Neural cell (in vitro differentiated cells): ENCODE results near the gene PFDN6. TPM values are rescaled to one million over a fixed set of nuclear protein-coding genes. Genes with fewer than 3 reads are reported as not detected.

ENCODE experiments used
- H2AFZ ChIP-seq: fragments of 200-600, 300-800 bp; sonication (generic), shearing (Covaris generic); 2 replicates; pipeline ENCODE4 v1.6.0; 2014; ENCODE audit warnings: low read depth, mild to moderate bottlenecking, antibody characterized with exemption, low read length, moderate library complexity
- H3F3A ChIP-seq: fragments of 200-600 bp; shearing (Covaris generic); 2 replicates; pipeline ENCODE4 v1.6.1; 2016; ENCODE audit warnings: mild to moderate bottlenecking, moderate library complexity, mixed read lengths, antibody characterized with exemption, low read length; ENCODE audit not compliant: insufficient read depth, poor library complexity, severe bottlenecking
- H3K27ac ChIP-seq: fragments of 200-600, 300-800 bp; sonication (generic), shearing (Covaris generic); 2 replicates; pipeline ENCODE4 v1.5.1; 2014; ENCODE audit warnings: mild to moderate bottlenecking, low read length, moderate library complexity
- H3K27me3 ChIP-seq: fragments of 300-800, 200-600 bp; sonication (generic), shearing (Covaris generic); 2 replicates; pipeline ENCODE4 v1.6.0; 2014; ENCODE audit warnings: mild to moderate bottlenecking, low read depth, low read length, moderate library complexity; ENCODE audit not compliant: insufficient read depth
- H3K36me3 ChIP-seq: fragments of 300-800, 200-600 bp; sonication (generic), shearing (Covaris generic); 2 replicates; pipeline ENCODE4 v1.5.1; 2014; ENCODE audit warnings: mild to moderate bottlenecking, antibody characterized with exemption, low read length, moderate library complexity; ENCODE audit not compliant: insufficient read depth
- H3K4me2 ChIP-seq: fragments of 300-800, 200-600 bp; sonication (generic), shearing (Covaris generic); 2 replicates; pipeline ENCODE4 v1.6.0; 2014; ENCODE audit warnings: mild to moderate bottlenecking, low read length
- H3K4me3 ChIP-seq: fragments of 300-800, 200-600 bp; sonication (generic), shearing (Covaris generic); 2 replicates; pipeline ENCODE4 v1.5.1; 2014; ENCODE audit warnings: mild to moderate bottlenecking, low read length, moderate library complexity
- H3K79me2 ChIP-seq: fragments of 200-600 bp; shearing (Covaris generic); replicated peaks from 2 replicates; pipeline ENCODE4 v1.6.0; 2014; ENCODE audit warnings: mild to moderate bottlenecking, low read length, moderate library complexity; ENCODE audit not compliant: insufficient read depth
- H3K9ac ChIP-seq: fragments of 300-800, 200-600 bp; sonication (generic), shearing (Covaris generic); 2 replicates; pipeline ENCODE4 v1.6.1; 2016; ENCODE audit warnings: mild to moderate bottlenecking, low read length, mixed read lengths
- H3K9me2 ChIP-seq: fragments of 200-600 bp; shearing (Covaris generic); 2 replicates; pipeline ENCODE4 v1.6.1; 2016; ENCODE audit warnings: mild to moderate bottlenecking, low read length, mixed read lengths; ENCODE audit not compliant: insufficient read depth
- H3K9me3 ChIP-seq: fragments of 200-600, 300-800 bp; sonication (generic), shearing (Covaris generic); 2 replicates; pipeline ENCODE4 v1.6.1; 2016; ENCODE audit warnings: mild to moderate bottlenecking, mixed run types, low read length, moderate library complexity, mixed read lengths
- H4K20me1 ChIP-seq: fragments of 200-600 bp; shearing (Covaris generic); 2 replicates; pipeline ENCODE4 v1.6.1; 2016; ENCODE audit warnings: mild to moderate bottlenecking, mixed run types; ENCODE audit not compliant: insufficient read depth
- EP300 ChIP-seq: fragments of 450-650 bp; conservative IDR thresholded peaks from 2 replicates; pipeline ENCODE4 v1.6.1; 2014; ENCODE audit warnings: antibody characterized with exemption, mild to moderate bottlenecking, moderate library complexity; ENCODE audit not compliant: poor library complexity, severe bottlenecking
- EZH2 ChIP-seq: fragments of 200-600, 300-800 bp; shearing (Covaris generic), sonication (generic); IDR thresholded peaks from 2 replicates; pipeline ENCODE4 v1.6.1; 2014; ENCODE audit warnings: antibody characterized with exemption, low read length, borderline replicate concordance, mild to moderate bottlenecking; ENCODE audit not compliant: insufficient read depth, poor library complexity, severe bottlenecking
- MXI1 ChIP-seq: fragments of 450-650 bp; conservative IDR thresholded peaks from 2 replicates; pipeline ENCODE4 v1.6.1; 2014; ENCODE audit warnings: antibody characterized with exemption, mild to moderate bottlenecking; ENCODE audit not compliant: poor library complexity, severe bottlenecking
- POLR2AphosphoS5 ChIP-seq: IDR thresholded peaks from 2 replicates; pipeline ENCODE4 v1.6.1; 2012
- RAD21 ChIP-seq: fragments of 450-650 bp; conservative IDR thresholded peaks from 2 replicates; pipeline ENCODE4 v1.6.1; 2014; ENCODE audit warnings: antibody characterized with exemption, mild to moderate bottlenecking, moderate library complexity
- SMC3 ChIP-seq: fragments of 450-650 bp; conservative IDR thresholded peaks from 2 replicates; pipeline ENCODE4 v1.6.1; 2014; ENCODE audit warnings: antibody characterized with exemption, mild to moderate bottlenecking, moderate library complexity; ENCODE audit not compliant: poor library complexity
- TAF1 ChIP-seq: IDR thresholded peaks from 2 replicates; pipeline ENCODE4 v1.6.1; 2012; ENCODE audit warnings: low read depth
- polyA plus RNA-seq: library from polyadenylated mRNA; depleted of rRNA; stranded (reverse); fragments of >200 nt; gene quantifications from 2 replicates; pipeline ENCODE4 v1.2.3, GENCODE V29; 2014
- TF ChIP-seq, protein P1 (sequence below): fragments of 450-650 bp; IDR thresholded peaks from 2 replicates; pipeline ENCODE4 v1.5.1; 2014; ENCODE audit warnings: antibody characterized with exemption, mild to moderate bottlenecking, moderate library complexity; ENCODE audit not compliant: poor library complexity, severe bottlenecking
- TF ChIP-seq, protein P2 (sequence below): IDR thresholded peaks from 2 replicates; pipeline ENCODE4 v1.6.1; 2012; ENCODE audit warnings: borderline replicate concordance

PFDN6 gene
- polyA plus RNA-seq, 1 donor from 2014 or later: 109 TPM

DNA sequence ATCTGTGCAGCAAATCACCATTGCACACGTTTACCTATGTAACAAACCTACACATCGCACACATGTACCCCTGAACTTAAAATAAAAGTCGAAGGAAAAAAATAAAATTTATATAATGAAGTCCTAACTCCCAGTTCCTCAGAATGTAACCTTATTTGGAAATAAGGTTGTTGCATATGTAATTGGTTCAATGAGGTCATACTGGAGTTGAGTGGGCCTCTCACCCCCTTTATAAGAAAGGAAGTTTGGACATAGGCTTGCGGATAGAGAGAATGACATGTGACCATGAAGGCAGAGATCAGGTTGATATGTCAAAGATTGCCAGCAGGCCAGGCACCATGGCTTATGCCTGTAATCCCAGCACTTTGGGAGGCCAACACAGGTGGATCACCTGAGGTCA lies 44.3 kb downstream of the PFDN6 start:
- H3K27me3 ChIP-seq: no peaks in the 10 kb centered on the region

DNA sequence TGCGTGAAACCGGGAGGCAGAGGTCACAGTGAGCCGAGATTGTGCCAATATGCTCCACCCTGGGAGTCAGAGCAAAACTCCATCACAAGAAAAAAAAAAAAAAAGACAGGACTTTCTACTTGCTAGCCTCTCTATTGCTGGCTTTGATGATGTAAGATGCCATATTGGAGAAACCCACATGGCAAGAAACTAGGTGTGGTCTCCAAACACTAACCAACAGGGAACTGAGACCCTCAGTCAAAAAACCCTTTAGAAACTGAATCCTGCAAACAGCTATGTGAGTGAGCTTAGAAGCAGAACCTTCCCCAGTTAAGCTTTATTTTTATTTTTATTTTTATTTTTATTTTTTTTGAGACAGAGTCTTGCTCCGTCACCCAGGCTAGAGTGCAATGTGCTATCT lies 46.5 kb downstream of the PFDN6 start:
- Histone ChIP-seq H3F3A (no peaks in the 10 kb centered on the region), H2AFZ (no peak overlapping the region), H3K79me2 (no peaks in the 10 kb centered on the region), H3K27me3 (no peaks in the 10 kb centered on the region), H3K4me3 (no peak overlapping the region), H3K36me3 (no peaks in the 10 kb centered on the region), H3K9me3 (no peaks in the 10 kb centered on the region), H3K9ac (no peak overlapping the region), H4K20me1 (no peaks in the 10 kb centered on the region), H3K4me2 (no peak overlapping the region), H3K27ac (no peak overlapping the region), H3K9me2 (no peaks in the 10 kb centered on the region)
- no peak for TF ChIP-seq EP300
- TF ChIP-seq, protein P1, sequence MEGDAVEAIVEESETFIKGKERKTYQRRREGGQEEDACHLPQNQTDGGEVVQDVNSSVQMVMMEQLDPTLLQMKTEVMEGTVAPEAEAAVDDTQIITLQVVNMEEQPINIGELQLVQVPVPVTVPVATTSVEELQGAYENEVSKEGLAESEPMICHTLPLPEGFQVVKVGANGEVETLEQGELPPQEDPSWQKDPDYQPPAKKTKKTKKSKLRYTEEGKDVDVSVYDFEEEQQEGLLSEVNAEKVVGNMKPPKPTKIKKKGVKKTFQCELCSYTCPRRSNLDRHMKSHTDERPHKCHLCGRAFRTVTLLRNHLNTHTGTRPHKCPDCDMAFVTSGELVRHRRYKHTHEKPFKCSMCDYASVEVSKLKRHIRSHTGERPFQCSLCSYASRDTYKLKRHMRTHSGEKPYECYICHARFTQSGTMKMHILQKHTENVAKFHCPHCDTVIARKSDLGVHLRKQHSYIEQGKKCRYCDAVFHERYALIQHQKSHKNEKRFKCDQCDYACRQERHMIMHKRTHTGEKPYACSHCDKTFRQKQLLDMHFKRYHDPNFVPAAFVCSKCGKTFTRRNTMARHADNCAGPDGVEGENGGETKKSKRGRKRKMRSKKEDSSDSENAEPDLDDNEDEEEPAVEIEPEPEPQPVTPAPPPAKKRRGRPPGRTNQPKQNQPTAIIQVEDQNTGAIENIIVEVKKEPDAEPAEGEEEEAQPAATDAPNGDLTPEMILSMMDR: no peak
- TF ChIP-seq EZH2: no peak
- TF ChIP-seq SMC3: no peak
- TF ChIP-seq TAF1: no peak
- no peak for TF ChIP-seq POLR2AphosphoS5
- TF ChIP-seq, protein P2, sequence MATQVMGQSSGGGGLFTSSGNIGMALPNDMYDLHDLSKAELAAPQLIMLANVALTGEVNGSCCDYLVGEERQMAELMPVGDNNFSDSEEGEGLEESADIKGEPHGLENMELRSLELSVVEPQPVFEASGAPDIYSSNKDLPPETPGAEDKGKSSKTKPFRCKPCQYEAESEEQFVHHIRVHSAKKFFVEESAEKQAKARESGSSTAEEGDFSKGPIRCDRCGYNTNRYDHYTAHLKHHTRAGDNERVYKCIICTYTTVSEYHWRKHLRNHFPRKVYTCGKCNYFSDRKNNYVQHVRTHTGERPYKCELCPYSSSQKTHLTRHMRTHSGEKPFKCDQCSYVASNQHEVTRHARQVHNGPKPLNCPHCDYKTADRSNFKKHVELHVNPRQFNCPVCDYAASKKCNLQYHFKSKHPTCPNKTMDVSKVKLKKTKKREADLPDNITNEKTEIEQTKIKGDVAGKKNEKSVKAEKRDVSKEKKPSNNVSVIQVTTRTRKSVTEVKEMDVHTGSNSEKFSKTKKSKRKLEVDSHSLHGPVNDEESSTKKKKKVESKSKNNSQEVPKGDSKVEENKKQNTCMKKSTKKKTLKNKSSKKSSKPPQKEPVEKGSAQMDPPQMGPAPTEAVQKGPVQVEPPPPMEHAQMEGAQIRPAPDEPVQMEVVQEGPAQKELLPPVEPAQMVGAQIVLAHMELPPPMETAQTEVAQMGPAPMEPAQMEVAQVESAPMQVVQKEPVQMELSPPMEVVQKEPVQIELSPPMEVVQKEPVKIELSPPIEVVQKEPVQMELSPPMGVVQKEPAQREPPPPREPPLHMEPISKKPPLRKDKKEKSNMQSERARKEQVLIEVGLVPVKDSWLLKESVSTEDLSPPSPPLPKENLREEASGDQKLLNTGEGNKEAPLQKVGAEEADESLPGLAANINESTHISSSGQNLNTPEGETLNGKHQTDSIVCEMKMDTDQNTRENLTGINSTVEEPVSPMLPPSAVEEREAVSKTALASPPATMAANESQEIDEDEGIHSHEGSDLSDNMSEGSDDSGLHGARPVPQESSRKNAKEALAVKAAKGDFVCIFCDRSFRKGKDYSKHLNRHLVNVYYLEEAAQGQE: no peak

More for the DNA sequence above, 44.3 kb downstream of the PFDN6 start:
- no peaks in the 10 kb centered on the region for H3K79me2 ChIP-seq
- H3K9me2 ChIP-seq: no peaks in the 10 kb centered on the region
- H3K4me2 ChIP-seq: no peak overlapping the region
- H2AFZ ChIP-seq: no peak overlapping the region
- H3K36me3 ChIP-seq: no peaks in the 10 kb centered on the region
- TF ChIP-seq, protein P2: no peak
- no peak for TF ChIP-seq MXI1
- no peak for TF ChIP-seq POLR2AphosphoS5
- TF ChIP-seq, protein P1: no peak
- no peak for TF ChIP-seq SMC3
- TF ChIP-seq EP300: no peak
- TF ChIP-seq TAF1: no peak
- no peak for TF ChIP-seq RAD21
- TF ChIP-seq EZH2: no peak
- no peaks in the 10 kb centered on the region for H3F3A ChIP-seq
- no peaks in the 10 kb centered on the region for H3K9me3 ChIP-seq
- no peaks in the 10 kb centered on the region for H4K20me1 ChIP-seq
- no peak overlapping the region for H3K9ac ChIP-seq
- H3K27ac ChIP-seq: no peak overlapping the region
- H3K4me3 ChIP-seq: no peak overlapping the region
